ENCODE measurements around the gene ST14. TPM values are rescaled to one million over a fixed set of nuclear protein-coding genes. Genes with fewer than 3 reads are reported as not detected.

ST14 gene
- total RNA-seq, 1 experiment from 2014 or later, result 1.8 TPM

DNA sequence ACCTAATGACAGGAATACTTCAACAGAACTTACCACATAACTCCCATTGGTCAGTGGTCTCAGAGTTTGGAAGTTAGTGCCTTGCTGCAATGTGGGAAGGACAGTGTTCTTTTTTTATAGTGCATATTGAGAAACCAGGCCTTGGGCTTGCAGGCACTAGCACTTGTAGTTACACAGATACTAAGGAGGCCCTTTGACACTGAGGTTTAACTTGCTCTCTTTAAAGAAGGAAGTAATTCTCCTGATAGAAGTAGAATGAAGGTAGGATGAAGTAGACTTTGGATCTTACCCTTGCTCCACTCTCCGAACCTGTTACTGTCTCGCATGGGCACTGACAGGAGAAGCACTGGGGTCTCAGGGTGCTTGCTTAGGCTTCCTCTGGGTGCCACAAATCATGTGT, 31.0 kb upstream of the ST14 start:
- BruUV-seq (replicated peaks), result no TSS peak
- Histone ChIP-seq H3K4me1 (ENCODE audit: control insufficient read depth, insufficient read depth, low read length) (peaks cover 3% of the 10 kb centered on the region; the same call in 1 of the 2 replicates), H3K27me3 (ENCODE audit: control insufficient read depth, insufficient read depth, low read length) (no peaks in the 10 kb centered on the region), H3K36me3 (ENCODE audit: control insufficient read depth, insufficient read depth, low read length) (peaks cover 46% of the 10 kb centered on the region), H3K27ac (ENCODE audit: low read length) (no peak overlapping the region), H3K9me3 (ENCODE audit: control insufficient read depth, insufficient read depth, low read depth, low read length) (no peaks in the 10 kb centered on the region), H3K4me3 (ENCODE audit: low read depth in 2 of 2, low read length in 2 of 2) (no peak overlapping the region)
- DNase-seq (ENCODE audit: low read depth, low spot score), result no peak
- in situ Hi-C loops (cut with HindIII; ENCODE audit: low pct_unique_long_range_greater_than_20kb, low sequenced_read_pairs) (no loop called here), intact Hi-C loops (cut with micrococcal nuclease; ENCODE audit: unreplicated experiment) (no loop called here)
- CTCF ChIA-PET, result interaction anchor here (0.6 kb wide), 1 partner anchor 90 kb away, joined by 8 read pairs; no protein-coding TSS in a partner anchor
- TF ChIP-seq POLR2AphosphoS5 (IDR thresholded peaks at IDR 0.05; ENCODE audit: low read depth, low read length) (no peak), SIN3A (IDR thresholded peaks at IDR 0.05; ENCODE audit: borderline replicate concordance, insufficient read depth, low read depth, low read length) (no peak), TCF7L2 (IDR thresholded peaks at IDR 0.05; ENCODE audit: low read depth, low read length) (no peak)
- TF ChIP-seq, protein P1, sequence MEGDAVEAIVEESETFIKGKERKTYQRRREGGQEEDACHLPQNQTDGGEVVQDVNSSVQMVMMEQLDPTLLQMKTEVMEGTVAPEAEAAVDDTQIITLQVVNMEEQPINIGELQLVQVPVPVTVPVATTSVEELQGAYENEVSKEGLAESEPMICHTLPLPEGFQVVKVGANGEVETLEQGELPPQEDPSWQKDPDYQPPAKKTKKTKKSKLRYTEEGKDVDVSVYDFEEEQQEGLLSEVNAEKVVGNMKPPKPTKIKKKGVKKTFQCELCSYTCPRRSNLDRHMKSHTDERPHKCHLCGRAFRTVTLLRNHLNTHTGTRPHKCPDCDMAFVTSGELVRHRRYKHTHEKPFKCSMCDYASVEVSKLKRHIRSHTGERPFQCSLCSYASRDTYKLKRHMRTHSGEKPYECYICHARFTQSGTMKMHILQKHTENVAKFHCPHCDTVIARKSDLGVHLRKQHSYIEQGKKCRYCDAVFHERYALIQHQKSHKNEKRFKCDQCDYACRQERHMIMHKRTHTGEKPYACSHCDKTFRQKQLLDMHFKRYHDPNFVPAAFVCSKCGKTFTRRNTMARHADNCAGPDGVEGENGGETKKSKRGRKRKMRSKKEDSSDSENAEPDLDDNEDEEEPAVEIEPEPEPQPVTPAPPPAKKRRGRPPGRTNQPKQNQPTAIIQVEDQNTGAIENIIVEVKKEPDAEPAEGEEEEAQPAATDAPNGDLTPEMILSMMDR (IDR thresholded peaks at IDR 0.05), result no peak
- TF ChIP-seq, protein P2, sequence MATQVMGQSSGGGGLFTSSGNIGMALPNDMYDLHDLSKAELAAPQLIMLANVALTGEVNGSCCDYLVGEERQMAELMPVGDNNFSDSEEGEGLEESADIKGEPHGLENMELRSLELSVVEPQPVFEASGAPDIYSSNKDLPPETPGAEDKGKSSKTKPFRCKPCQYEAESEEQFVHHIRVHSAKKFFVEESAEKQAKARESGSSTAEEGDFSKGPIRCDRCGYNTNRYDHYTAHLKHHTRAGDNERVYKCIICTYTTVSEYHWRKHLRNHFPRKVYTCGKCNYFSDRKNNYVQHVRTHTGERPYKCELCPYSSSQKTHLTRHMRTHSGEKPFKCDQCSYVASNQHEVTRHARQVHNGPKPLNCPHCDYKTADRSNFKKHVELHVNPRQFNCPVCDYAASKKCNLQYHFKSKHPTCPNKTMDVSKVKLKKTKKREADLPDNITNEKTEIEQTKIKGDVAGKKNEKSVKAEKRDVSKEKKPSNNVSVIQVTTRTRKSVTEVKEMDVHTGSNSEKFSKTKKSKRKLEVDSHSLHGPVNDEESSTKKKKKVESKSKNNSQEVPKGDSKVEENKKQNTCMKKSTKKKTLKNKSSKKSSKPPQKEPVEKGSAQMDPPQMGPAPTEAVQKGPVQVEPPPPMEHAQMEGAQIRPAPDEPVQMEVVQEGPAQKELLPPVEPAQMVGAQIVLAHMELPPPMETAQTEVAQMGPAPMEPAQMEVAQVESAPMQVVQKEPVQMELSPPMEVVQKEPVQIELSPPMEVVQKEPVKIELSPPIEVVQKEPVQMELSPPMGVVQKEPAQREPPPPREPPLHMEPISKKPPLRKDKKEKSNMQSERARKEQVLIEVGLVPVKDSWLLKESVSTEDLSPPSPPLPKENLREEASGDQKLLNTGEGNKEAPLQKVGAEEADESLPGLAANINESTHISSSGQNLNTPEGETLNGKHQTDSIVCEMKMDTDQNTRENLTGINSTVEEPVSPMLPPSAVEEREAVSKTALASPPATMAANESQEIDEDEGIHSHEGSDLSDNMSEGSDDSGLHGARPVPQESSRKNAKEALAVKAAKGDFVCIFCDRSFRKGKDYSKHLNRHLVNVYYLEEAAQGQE (IDR thresholded peaks at IDR 0.05; ENCODE audit: insufficient read depth in 1 of 2, low read depth in 2 of 2, low read length in 1 of 2), result no peak
- POLR2A ChIA-PET, result no interaction called here
- no peak for ATAC-seq

DNA sequence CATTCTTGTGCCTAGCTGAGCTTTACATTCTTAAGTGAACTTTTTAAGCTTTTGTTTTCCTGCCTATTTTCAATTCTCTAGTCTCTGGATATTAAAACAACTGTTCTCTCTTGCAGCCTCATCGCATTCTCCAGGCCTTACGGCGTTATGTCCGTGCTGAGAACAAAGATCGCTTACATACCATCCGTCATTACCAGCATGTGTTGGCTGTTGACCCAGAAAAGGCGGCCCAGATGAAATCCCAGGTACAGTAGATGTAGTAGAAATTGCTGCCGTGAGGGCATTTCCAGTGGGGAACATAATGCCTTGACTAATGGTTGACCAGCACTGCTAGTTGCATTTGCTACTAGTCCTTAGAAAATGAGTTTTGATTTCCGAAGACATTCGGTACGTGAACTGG, 29.7 kb upstream of the ST14 start:
- CTCF ChIA-PET, result no interaction called here
- Histone ChIP-seq H3K9me3 (ENCODE audit: control insufficient read depth, insufficient read depth, low read depth, low read length) (no peaks in the 10 kb centered on the region), H3K27me3 (ENCODE audit: control insufficient read depth, insufficient read depth, low read length) (no peaks in the 10 kb centered on the region), H3K27ac (ENCODE audit: low read length) (no peak overlapping the region), H3K36me3 (ENCODE audit: control insufficient read depth, insufficient read depth, low read length) (peaks cover 51% of the 10 kb centered on the region), H3K4me3 (ENCODE audit: low read depth in 2 of 2, low read length in 2 of 2) (no peak overlapping the region), H3K4me1 (ENCODE audit: control insufficient read depth, insufficient read depth, low read length) (no peaks in the 10 kb centered on the region)
- TF ChIP-seq, protein P1 (IDR thresholded peaks at IDR 0.05), result no peak
- no peak for TF ChIP-seq SIN3A (IDR thresholded peaks at IDR 0.05; ENCODE audit: borderline replicate concordance, insufficient read depth, low read depth, low read length)
- no peak for TF ChIP-seq TCF7L2 (IDR thresholded peaks at IDR 0.05; ENCODE audit: low read depth, low read length)
- TF ChIP-seq POLR2AphosphoS5 (IDR thresholded peaks at IDR 0.05; ENCODE audit: low read depth, low read length), result no peak
- intact Hi-C loops (cut with micrococcal nuclease; ENCODE audit: unreplicated experiment) (no loop called here), in situ Hi-C loops (cut with HindIII; ENCODE audit: low pct_unique_long_range_greater_than_20kb, low sequenced_read_pairs) (no loop called here)
- ATAC-seq (no peak), DNase-seq (ENCODE audit: low read depth, low spot score) (no peak)
- BruUV-seq (replicated peaks), result no TSS peak
- POLR2A ChIA-PET, result no interaction called here
